ENCODE results near the gene OTUB2. TPM values are rescaled to one million over a fixed set of nuclear protein-coding genes. Genes with fewer than 3 reads are reported as not detected.

The OTUB2 gene
- total RNA-seq, 2 experiments from 2014 or later, result not detected

- Histone ChIP-seq H3K4me3 (ENCODE audit: low read length) (no peak overlapping the region), H3K27me3 (ENCODE audit: control insufficient read depth in 1 of 2, insufficient read depth in 2 of 2, low read length in 2 of 2) (no peaks in the 10 kb centered on the region), H3K27ac (ENCODE audit: low read depth in 1 of 2, low read length in 2 of 2) (no peak overlapping the region), H3K36me3 (ENCODE audit: insufficient read depth, low read length) (no peaks in the 10 kb centered on the region), H3K4me1 (ENCODE audit: insufficient read depth, low read length) (no peaks in the 10 kb centered on the region), H3K9me3 (ENCODE audit: control insufficient read depth in 1 of 2, insufficient read depth in 1 of 2, low read length in 2 of 2) (peaks cover 0 to 4% of the 10 kb centered on the region in 2 experiments)
- H3K27me3 Mint-ChIP-seq, result no peaks in the 10 kb centered on the region
- H3K4me1 Mint-ChIP-seq (ENCODE audit: low read depth), result no peaks in the 10 kb centered on the region
- no peak overlapping the region for H3K4me3 Mint-ChIP-seq
- DNase-seq (no peak), ATAC-seq (ENCODE audit: poor library complexity) (no peak)
- no peaks in the 10 kb centered on the region for H3K9me3 Mint-ChIP-seq
- TF ChIP-seq CTCF (IDR thresholded peaks at IDR 0.05), result no peak
- ChIA-PET POLR2A (interaction anchor here (1.2 to 1.6 kb wide), 2 partner anchors 10 to 12 kb away, joined by 3 to 5 read pairs; partner anchors contain the start of gene ASB2), CTCF (no interaction called here)
- intact Hi-C loops (cut with DNase I, micrococcal nuclease), result no loop called here
- H3K36me3 Mint-ChIP-seq (ENCODE audit: low read depth), result no peaks in the 10 kb centered on the region
- no peak overlapping the region for H3K27ac Mint-ChIP-seq
Measured at GRCh38 chr14:93987815-93988476, 38.2 kb upstream of the OTUB2 start.

- H3K4me3 Mint-ChIP-seq, result no peak overlapping the region
- Histone ChIP-seq H3K27ac (ENCODE audit: low read depth in 1 of 2, low read length in 2 of 2) (no peak overlapping the region), H3K4me3 (ENCODE audit: low read length) (no peak overlapping the region), H3K9me3 (ENCODE audit: control insufficient read depth in 1 of 2, insufficient read depth in 1 of 2, low read length in 2 of 2) (peaks cover 0 to 4% of the 10 kb centered on the region in 2 experiments), H3K36me3 (ENCODE audit: insufficient read depth, low read length) (no peaks in the 10 kb centered on the region), H3K4me1 (ENCODE audit: insufficient read depth, low read length) (no peaks in the 10 kb centered on the region), H3K27me3 (ENCODE audit: control insufficient read depth in 1 of 2, insufficient read depth in 2 of 2, low read length in 2 of 2) (no peaks in the 10 kb centered on the region)
- CTCF ChIA-PET, result no interaction called here
- POLR2A ChIA-PET, result no interaction called here
- no peak for TF ChIP-seq CTCF (IDR thresholded peaks at IDR 0.05)
- no peaks in the 10 kb centered on the region for H3K36me3 Mint-ChIP-seq (ENCODE audit: low read depth)
- H3K27me3 Mint-ChIP-seq, result no peaks in the 10 kb centered on the region
- no peaks in the 10 kb centered on the region for H3K9me3 Mint-ChIP-seq
- DNase-seq (no peak), ATAC-seq (ENCODE audit: poor library complexity) (no peak)
- intact Hi-C loops (cut with DNase I, micrococcal nuclease), result no loop called here
- no peaks in the 10 kb centered on the region for H3K4me1 Mint-ChIP-seq (ENCODE audit: low read depth)
- H3K27ac Mint-ChIP-seq, result no peak overlapping the region
Measured at GRCh38 chr14:93989939-93990338, 36.2 kb upstream of the OTUB2 start.

GRCh38 chr14:93991212-93991611 lies 34.9 kb upstream of the OTUB2 start:
- no peaks in the 10 kb centered on the region for H3K27me3 Mint-ChIP-seq
- CTCF ChIA-PET, result interaction anchor here (1.3 kb wide), 1 partner anchor 20 kb away, joined by 4 read pairs; no protein-coding TSS in a partner anchor
- Histone ChIP-seq H3K4me1 (ENCODE audit: insufficient read depth, low read length) (no peaks in the 10 kb centered on the region), H3K9me3 (ENCODE audit: control insufficient read depth in 1 of 2, insufficient read depth in 1 of 2, low read length in 2 of 2) (peaks cover 0 to 4% of the 10 kb centered on the region in 2 experiments), H3K27ac (ENCODE audit: low read depth in 1 of 2, low read length in 2 of 2) (no peak overlapping the region), H3K36me3 (ENCODE audit: insufficient read depth, low read length) (no peaks in the 10 kb centered on the region), H3K27me3 (ENCODE audit: control insufficient read depth in 1 of 2, insufficient read depth in 2 of 2, low read length in 2 of 2) (no peaks in the 10 kb centered on the region), H3K4me3 (ENCODE audit: low read length) (no peak overlapping the region)
- ATAC-seq (ENCODE audit: poor library complexity) (no peak), DNase-seq (no peak)
- no peak overlapping the region for H3K4me3 Mint-ChIP-seq
- POLR2A ChIA-PET, result interaction anchor here (0.7 to 2.7 kb wide), 2 partner anchors 13 to 21 kb away, joined by 3 to 11 read pairs; no protein-coding TSS in a partner anchor
- no peak overlapping the region for H3K27ac Mint-ChIP-seq
- no peaks in the 10 kb centered on the region for H3K4me1 Mint-ChIP-seq (ENCODE audit: low read depth)
- intact Hi-C loops (cut with DNase I, micrococcal nuclease), result no loop called here
- no peak for TF ChIP-seq CTCF (IDR thresholded peaks at IDR 0.05)
- H3K9me3 Mint-ChIP-seq, result no peaks in the 10 kb centered on the region
- H3K36me3 Mint-ChIP-seq (ENCODE audit: low read depth), result no peaks in the 10 kb centered on the region
